HepG2 (cell line): ENCODE data around the gene PRKG1. TPM values are rescaled to one million over a fixed set of nuclear protein-coding genes. Genes with fewer than 3 reads are reported as not detected.

Experiments
- ATAC-seq: fragments of 200-7000 bp; cut with Tn5 transposase; 3 replicates; pipeline ENCODE4 v1.9.1; 2020; ENCODE audit warnings: mild to moderate bottlenecking, moderate library complexity
- BruUV-seq: library from RNA; stranded (reverse); fragments of 400-500 nt; replicated peaks from 2 replicates; lab custom pipeline; 2021; lab: Mats Ljungman, UMichigan
- CTCF ChIA-PET: fragments of 300-600 bp; formaldehyde crosslinking; extraction: SDS; loops from one replicate; lab custom pipeline; 2021; ENCODE audit warnings: low total read pairs, inconsistent platforms, low intra/inter-chr PET ratio; lab: Yijun Ruan, JAX
- POLR2A ChIA-PET: fragments of 350-600 bp; sonication (Branson Sonifier 250); formaldehyde crosslinking; loops from one replicate; lab custom pipeline; 2020; ENCODE audit warnings: antibody characterized with exemption, inconsistent platforms; lab: Yijun Ruan, JAX
- DNase-seq: peaks from one replicate; pipeline ENCODE4 v3.0.0-alpha.2; 2015; ENCODE audit warnings: low spot score
- FAIRE-seq: peaks from 3 replicates; lab custom pipeline; 2011; peaks lifted over from hg19 to GRCh38; lab: Jason Lieb, UNC
- H2AFZ ChIP-seq: one replicate; pipeline ENCODE4 v1.6.1; 2011; ENCODE audit warnings: low read length, inconsistent platforms
- H3K27ac ChIP-seq: fragments of 300-600 bp; 3 replicates; pipeline ENCODE4 v1.8.0; 2011; ENCODE audit warnings: mixed run types, mild to moderate bottlenecking, mixed read lengths, low read length, inconsistent platforms; ENCODE audit not compliant: insufficient read depth; ENCODE audit errors: extremely low read length
- H3K27me3 ChIP-seq, 2 experiments: fragments of 200-600 bp in 1 of 2; 2 replicates in 1 of 2; 3 replicates in 1 of 2; pipeline versions ENCODE4 v1.6.0 to v1.8.0; 2011; ENCODE audit warnings: low read length in 2 of 2, mild to moderate bottlenecking in 2 of 2, moderate library complexity in 2 of 2, inconsistent platforms in 1 of 2; ENCODE audit not compliant: insufficient read depth in 2 of 2, control insufficient read depth in 1 of 2
- H3K36me3 ChIP-seq, 2 experiments: fragments of 200-600 bp in 1 of 2; replicated peaks in 1 of 2; 2 replicates in 1 of 2; 3 replicates in 1 of 2; pipeline versions ENCODE4 v1.5.1 to v1.8.0; 2011; ENCODE audit warnings: low read length in 2 of 2, inconsistent platforms in 1 of 2; ENCODE audit not compliant: insufficient read depth in 2 of 2, control insufficient read depth in 1 of 2
- H3K4me1 ChIP-seq: 2 replicates; pipeline ENCODE4 v1.5.1; 2012; ENCODE audit warnings: low read length, inconsistent platforms; ENCODE audit not compliant: insufficient read depth
- H3K4me2 ChIP-seq: 2 replicates; pipeline ENCODE4 v1.6.0; 2011; ENCODE audit warnings: low read depth, low read length, inconsistent platforms
- H3K4me3 ChIP-seq, 3 experiments: fragments of 200-600 bp in 1 of 3; sonication (generic), shearing (Covaris generic) in 1 of 3; replicated peaks in 1 of 3; 2 replicates each; pipeline ENCODE4 v1.5.1; 2011 to 2016; ENCODE audit warnings: low read length in 3 of 3, inconsistent platforms in 2 of 3, low read depth in 2 of 3, mild to moderate bottlenecking in 2 of 3, control low read depth in 1 of 3, mixed read lengths in 1 of 3; ENCODE audit not compliant: insufficient read depth in 1 of 3
- H3K79me2 ChIP-seq: one replicate; pipeline ENCODE4 v1.6.1; 2011; ENCODE audit warnings: low read length, inconsistent platforms; ENCODE audit not compliant: insufficient read depth
- H3K9ac ChIP-seq: 2 replicates; pipeline ENCODE4 v1.6.0; 2011; ENCODE audit warnings: mild to moderate bottlenecking, low read depth, low read length, inconsistent platforms; ENCODE audit not compliant: insufficient read depth
- H3K9me3 ChIP-seq: 2 replicates; pipeline ENCODE4 v1.5.1; 2012; ENCODE audit warnings: mild to moderate bottlenecking, low read length
- H4K20me1 ChIP-seq: 2 replicates; pipeline ENCODE4 v1.6.0; 2011; ENCODE audit warnings: inconsistent platforms, mild to moderate bottlenecking, low read length, moderate library complexity; ENCODE audit not compliant: insufficient read depth
- ATAD3A ChIP-seq: sonication (generic); formaldehyde crosslinking; IDR thresholded peaks from 2 replicates; pipeline ENCODE4 v1.4.0; 2020; ENCODE audit warnings: missing genetic modification reagents
- CENPT ChIP-seq: sonication (generic); formaldehyde crosslinking; IDR thresholded peaks from 2 replicates; pipeline ENCODE4 v1.8.0; 2022; ENCODE audit warnings: low read depth, mild to moderate bottlenecking, moderate library complexity, missing genetic modification reagents
- FOXK2 ChIP-seq: fragments of 450-650 bp; IDR thresholded peaks from 2 replicates; pipeline ENCODE4 v1.6.1; 2016
- GABPA ChIP-seq, 2 experiments: IDR thresholded peaks; 2 replicates each; pipeline ENCODE4 v1.6.1; 2011 to 2016; ENCODE audit warnings: low read depth in 2 of 2, low read length in 1 of 2, missing biosample characterization in 1 of 2, missing genetic modification characterization in 1 of 2
- IKZF1 ChIP-seq: fragments of 450-650 bp; IDR thresholded peaks from 2 replicates; pipeline ENCODE4 v1.7.1; 2016
- MBD4 ChIP-seq: IDR thresholded peaks from 2 replicates; pipeline ENCODE4 v1.6.1; 2012; ENCODE audit warnings: low read length, inconsistent platforms, borderline replicate concordance
- PAWR ChIP-seq: sonication (generic); formaldehyde crosslinking; IDR thresholded peaks from 2 replicates; pipeline ENCODE4 v1.4.0; 2020; ENCODE audit warnings: missing genetic modification reagents, mild to moderate bottlenecking, borderline replicate concordance
- RBFOX2 ChIP-seq: fragments of 200-400 bp; formaldehyde crosslinking; IDR thresholded peaks from 2 replicates; pipeline ENCODE4 v1.6.1; 2017; ENCODE audit warnings: low read depth, mild to moderate bottlenecking, low read length
- RXRA ChIP-seq: sonication (generic); formaldehyde crosslinking; IDR thresholded peaks from 2 replicates; pipeline ENCODE4 v1.5.1; 2020; ENCODE audit warnings: missing genetic modification reagents
- SMYD3 ChIP-seq: sonication (generic); formaldehyde crosslinking; IDR thresholded peaks from 2 replicates; pipeline ENCODE4 v1.8.1; 2023; ENCODE audit warnings: mild to moderate bottlenecking, missing genetic modification reagents
- ZMYM2 ChIP-seq: sonication (generic); formaldehyde crosslinking; IDR thresholded peaks from 2 replicates; pipeline ENCODE4 v1.8.0; 2022; ENCODE audit warnings: mild to moderate bottlenecking, missing genetic modification reagents
- ZNF337 ChIP-seq: sonication (generic); formaldehyde crosslinking; IDR thresholded peaks from 2 replicates; pipeline ENCODE4 v1.5.1; 2020; ENCODE audit warnings: missing genetic modification reagents, low read depth, mild to moderate bottlenecking, borderline replicate concordance
- ZNF350 ChIP-seq: sonication (generic); formaldehyde crosslinking; IDR thresholded peaks from 2 replicates; pipeline ENCODE4 v1.4.0; 2020; ENCODE audit warnings: mild to moderate bottlenecking, low read depth, missing genetic modification reagents, borderline replicate concordance
- ZNF724P ChIP-seq: sonication (generic); formaldehyde crosslinking; IDR thresholded peaks from 2 replicates; pipeline ENCODE4 v1.8.0; 2022; ENCODE audit warnings: missing genetic modification reagents, borderline replicate concordance
- ZNF737 ChIP-seq: sonication (generic); formaldehyde crosslinking; IDR thresholded peaks from 2 replicates; pipeline ENCODE4 v1.5.0; 2020; ENCODE audit warnings: missing genetic modification reagents, mild to moderate bottlenecking, borderline replicate concordance
- ZZZ3 ChIP-seq: sonication (generic); formaldehyde crosslinking; IDR thresholded peaks from 2 replicates; pipeline ENCODE4 v1.4.0; 2020; ENCODE audit warnings: missing genetic modification reagents, mild to moderate bottlenecking, borderline replicate concordance
- WGBS: methylation state at CpG from one replicate; pipeline ENCODE4 v1.1.6; 2017; ENCODE audit warnings: low lambda C conversion rate; 5-methylcytosine and 5-hydroxymethylcytosine counted together
- in situ Hi-C: cut with HindIII; loops from 2 replicates; pipeline ENCODE4 v1.10.0; 2017; ENCODE audit warnings: low pct_unique_long_range_greater_than_20kb; ENCODE audit not compliant: extremely low pct_ligation_motif_present
- intact Hi-C: fragments of 100-400 bp; cut with micrococcal nuclease; formaldehyde crosslinking; loops from one replicate; pipeline ENCODE4 v1.10.0; 2022; ENCODE audit not compliant: unreplicated experiment
- polyA plus RNA-seq, 8 experiments: library from polyadenylated mRNA; depleted of rRNA in 3 of 8; stranded (reverse) in 7 of 8; unstranded in 1 of 8; fragments of >200 nt; fragmentation: Illumina TruSeq in 4 of 8; extraction: Trizol in 4 of 8; gene quantifications; 2 replicates each; pipeline versions ENCODE4 v1.2.1 to v1.2.3, GENCODE V29; 2011 to 2016; ENCODE audit warnings: low read depth in 4 of 8, missing spikeins in 1 of 8, mixed read lengths in 1 of 8; ENCODE audit not compliant: insufficient read depth in 1 of 8
- total RNA-seq, 5 experiments: library from RNA; depleted of rRNA; stranded (reverse); fragments of >200 nt; fragmentation: Illumina TruSeq; extraction: Trizol; gene quantifications; 2 replicates each; pipeline ENCODE4 v1.2.3, GENCODE V29; 2016; ENCODE audit warnings: low read depth in 1 of 5
- TF ChIP-seq, protein P1 (sequence below): sonication (generic); formaldehyde crosslinking; IDR thresholded peaks from 2 replicates; pipeline ENCODE4 v1.4.0; 2020; ENCODE audit warnings: missing genetic modification reagents
- TF ChIP-seq, protein P2 (sequence below): sonication (generic); formaldehyde crosslinking; IDR thresholded peaks from 2 replicates; pipeline ENCODE4 v1.4.0; 2020; ENCODE audit warnings: mild to moderate bottlenecking, missing genetic modification reagents

Gene PRKG1
- total and polyA plus RNA-seq, 2 of the 13 experiments (the other 11 are each of a cell fraction or from before 2014, with no cell fraction given), result 0.01 TPM; not detected in 1

DNA sequence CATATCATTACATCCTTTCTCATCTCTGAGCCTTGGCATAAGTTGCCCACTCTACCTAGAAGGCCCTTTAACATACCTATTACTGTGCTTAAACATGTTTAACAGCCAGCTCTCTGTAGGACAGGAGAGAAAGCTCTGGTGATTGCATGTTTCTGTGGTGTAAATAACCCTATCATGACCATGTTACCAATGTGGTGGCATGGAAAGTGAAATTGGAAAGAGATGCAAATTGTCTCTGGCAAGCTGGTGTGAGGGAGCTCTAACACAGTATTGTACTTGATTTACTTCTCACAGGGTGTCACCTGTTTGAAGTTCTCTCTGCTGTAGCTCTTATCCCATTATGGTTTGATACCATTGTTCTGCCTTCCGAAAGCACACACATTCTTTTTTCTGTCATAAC is 1008.0 kb downstream of the PRKG1 start:
- FAIRE-seq (no peak), ATAC-seq (no peak), DNase-seq (no peak)
- no peaks in the 10 kb centered on the region for H3K79me2 ChIP-seq
- H3K9me3 ChIP-seq, result no peaks in the 10 kb centered on the region
- 8% methylated on average over 1 of the region's 1 CpG for WGBS
- no peak overlapping the region for H3K4me3 ChIP-seq
- no peaks in the 10 kb centered on the region for H3K36me3 ChIP-seq
- ChIA-PET CTCF (no interaction called here), POLR2A (no interaction called here)
- H3K4me1 ChIP-seq, result no peaks in the 10 kb centered on the region
- peaks cover 0 to 1% of the 10 kb centered on the region in 2 experiments; a peak in 1 of 5 replicates for H3K27me3 ChIP-seq
- in situ Hi-C loops, result no loop called here
- intact Hi-C loops, result no loop called here
- H3K9ac ChIP-seq, result no peak overlapping the region
- no peak overlapping the region for H2AFZ ChIP-seq
- H3K27ac ChIP-seq, result no peak overlapping the region
- H4K20me1 ChIP-seq, result no peaks in the 10 kb centered on the region
- no peak overlapping the region for H3K4me2 ChIP-seq
- no TSS peak for BruUV-seq
- TF ChIP-seq IKZF1 (no peak), ZZZ3 (CRISPR knock-in tag) (no peak), PAWR (CRISPR knock-in tag) (no peak), FOXK2 (no peak), SMYD3 (CRISPR knock-in tag) (no peak), ZMYM2 (no peak), MBD4 (no peak), ZNF737 (no peak), ATAD3A (CRISPR knock-in tag) (no peak), GABPA (IDR thresholded peaks at IDR 0.05; ENCODE audit: low read depth, low read length) (no peak), GABPA (CRISPR knock-in tag; IDR thresholded peaks at IDR 0.05; ENCODE audit: low read depth) (no peak), RBFOX2 (no peak), ZNF724P (CRISPR knock-in tag) (no peak), ZNF337 (CRISPR knock-in tag) (no peak), ZNF350 (no peak), CENPT (CRISPR knock-in tag) (no peak), RXRA (no peak)
- TF ChIP-seq, protein P1, sequence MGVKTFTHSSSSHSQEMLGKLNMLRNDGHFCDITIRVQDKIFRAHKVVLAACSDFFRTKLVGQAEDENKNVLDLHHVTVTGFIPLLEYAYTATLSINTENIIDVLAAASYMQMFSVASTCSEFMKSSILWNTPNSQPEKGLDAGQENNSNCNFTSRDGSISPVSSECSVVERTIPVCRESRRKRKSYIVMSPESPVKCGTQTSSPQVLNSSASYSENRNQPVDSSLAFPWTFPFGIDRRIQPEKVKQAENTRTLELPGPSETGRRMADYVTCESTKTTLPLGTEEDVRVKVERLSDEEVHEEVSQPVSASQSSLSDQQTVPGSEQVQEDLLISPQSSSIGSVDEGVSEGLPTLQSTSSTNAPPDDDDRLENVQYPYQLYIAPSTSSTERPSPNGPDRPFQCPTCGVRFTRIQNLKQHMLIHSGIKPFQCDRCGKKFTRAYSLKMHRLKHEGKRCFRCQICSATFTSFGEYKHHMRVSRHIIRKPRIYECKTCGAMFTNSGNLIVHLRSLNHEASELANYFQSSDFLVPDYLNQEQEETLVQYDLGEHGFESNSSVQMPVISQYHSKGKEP (CRISPR knock-in tag), result no peak
- TF ChIP-seq, protein P2, sequence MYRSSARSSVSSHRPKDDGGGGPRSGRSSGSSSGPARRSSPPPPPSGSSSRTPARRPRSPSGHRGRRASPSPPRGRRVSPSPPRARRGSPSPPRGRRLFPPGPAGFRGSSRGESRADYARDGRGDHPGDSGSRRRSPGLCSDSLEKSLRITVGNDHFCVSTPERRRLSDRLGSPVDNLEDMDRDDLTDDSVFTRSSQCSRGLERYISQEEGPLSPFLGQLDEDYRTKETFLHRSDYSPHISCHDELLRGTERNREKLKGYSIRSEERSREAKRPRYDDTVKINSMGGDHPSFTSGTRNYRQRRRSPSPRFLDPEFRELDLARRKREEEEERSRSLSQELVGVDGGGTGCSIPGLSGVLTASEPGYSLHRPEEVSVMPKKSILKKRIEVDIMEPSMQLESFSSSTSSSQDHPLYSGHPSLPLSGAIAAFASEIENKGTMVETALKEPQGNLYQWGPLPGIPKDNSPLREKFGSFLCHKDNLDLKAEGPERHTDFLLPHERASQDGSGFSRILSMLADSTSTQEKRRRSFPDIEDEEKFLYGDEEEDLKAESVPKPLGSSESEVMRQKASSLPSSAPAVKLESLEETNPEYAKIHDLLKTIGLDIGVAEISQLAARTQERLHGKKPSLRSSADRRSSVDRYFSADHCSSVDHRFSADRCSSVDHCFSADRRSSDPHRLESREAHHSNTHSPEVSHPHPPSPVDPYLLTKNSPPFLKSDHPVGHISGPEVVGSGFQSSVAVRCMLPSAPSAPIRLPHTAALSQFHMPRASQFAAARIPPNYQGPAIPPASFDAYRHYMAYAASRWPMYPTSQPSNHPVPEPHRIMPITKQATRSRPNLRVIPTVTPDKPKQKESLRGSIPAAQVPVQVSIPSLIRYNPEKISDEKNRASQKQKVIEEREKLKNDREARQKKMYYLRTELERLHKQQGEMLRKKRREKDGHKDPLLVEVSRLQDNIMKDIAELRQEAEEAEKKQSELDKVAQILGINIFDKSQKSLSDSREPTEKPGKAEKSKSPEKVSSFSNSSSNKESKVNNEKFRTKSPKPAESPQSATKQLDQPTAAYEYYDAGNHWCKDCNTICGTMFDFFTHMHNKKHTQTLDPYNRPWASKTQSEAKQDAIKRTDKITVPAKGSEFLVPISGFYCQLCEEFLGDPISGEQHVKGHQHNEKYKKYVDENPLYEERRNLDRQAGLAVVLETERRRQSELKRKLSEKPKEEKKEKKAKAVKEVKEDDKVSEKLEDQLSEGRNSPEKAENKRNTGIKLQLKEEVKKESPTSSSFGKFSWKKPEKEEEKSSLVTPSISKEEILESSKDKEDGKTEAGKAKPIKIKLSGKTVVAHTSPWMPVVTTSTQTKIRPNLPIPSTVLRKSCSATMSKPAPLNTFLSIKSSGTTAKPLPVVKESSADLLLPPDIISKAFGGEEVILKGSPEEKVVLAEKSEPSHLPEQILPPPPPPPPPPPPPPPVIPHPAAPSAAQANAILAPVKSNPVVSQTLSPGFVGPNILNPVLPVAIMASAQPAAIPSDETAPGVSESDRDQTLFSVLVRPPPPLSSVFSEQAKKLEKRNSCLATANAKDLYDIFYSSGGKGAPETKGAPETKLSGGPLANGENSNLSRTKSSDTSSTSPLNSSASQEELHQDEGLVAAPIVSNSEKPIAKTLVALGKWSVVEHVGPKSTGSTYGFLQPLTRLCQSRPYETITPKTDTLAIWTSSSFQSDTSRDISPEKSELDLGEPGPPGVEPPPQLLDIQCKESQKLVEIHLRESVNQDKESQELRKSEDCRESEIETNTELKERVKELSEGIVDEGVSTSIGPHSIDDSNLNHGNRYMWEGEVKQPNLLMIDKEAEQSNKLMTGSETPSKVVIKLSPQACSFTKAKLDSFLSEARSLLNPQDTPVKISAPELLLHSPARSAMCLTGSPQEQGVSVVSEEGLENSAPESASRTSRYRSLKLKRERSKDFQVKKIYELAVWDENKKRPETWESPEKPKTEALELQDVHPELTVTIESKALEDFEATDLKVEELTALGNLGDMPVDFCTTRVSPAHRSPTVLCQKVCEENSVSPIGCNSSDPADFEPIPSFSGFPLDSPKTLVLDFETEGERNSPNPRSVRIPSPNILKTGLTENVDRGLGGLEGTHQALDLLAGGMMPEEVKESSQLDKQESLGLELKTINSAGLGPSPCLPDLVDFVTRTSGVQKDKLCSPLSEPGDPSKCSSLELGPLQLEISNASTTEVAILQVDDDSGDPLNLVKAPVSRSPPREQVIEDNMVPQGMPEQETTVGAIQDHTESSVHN, result no peak
